Chondrocyte (in vitro differentiated cells): ENCODE results near the gene COX7A2L. TPM values are rescaled to one million over a fixed set of nuclear protein-coding genes. Genes with fewer than 3 reads are reported as not detected.
A peak's percentile ranks its signal among the peaks of the same experiment; 100 is the strongest.
"Not testable (repeated sequence)": the region's sequence is repeated elsewhere in the genome, so short reads cannot be mapped to it uniquely, and the experiment has no call there.

Experiments used
- DNase-seq: peaks from one replicate; pipeline ENCODE4 v3.0.0; 2021; ENCODE audit warnings: mixed read lengths, low spot score
- H3K27ac Mint-ChIP-seq: one replicate; pipeline ENCODE4 v1.8.0; 2021; ENCODE audit warnings: mild to moderate bottlenecking, moderate library complexity, mixed read lengths; ENCODE audit not compliant: unreplicated experiment
- H3K27me3 Mint-ChIP-seq: 2 replicates; pipeline ENCODE4 v1.8.0; 2021; ENCODE audit warnings: low read depth, mixed read lengths
- H3K36me3 Mint-ChIP-seq: 2 replicates; pipeline ENCODE4 v1.8.0; 2021; ENCODE audit warnings: low read depth, mixed read lengths
- H3K4me1 Mint-ChIP-seq: 2 replicates; pipeline ENCODE4 v1.8.0; 2021; ENCODE audit warnings: low read depth, mild to moderate bottlenecking, mixed read lengths
- H3K4me3 Mint-ChIP-seq: one replicate; pipeline ENCODE4 v1.8.0; 2021; ENCODE audit warnings: mild to moderate bottlenecking, moderate library complexity, mixed read lengths; ENCODE audit not compliant: unreplicated experiment
- H3K9me3 Mint-ChIP-seq: 2 replicates; pipeline ENCODE4 v1.8.0; 2021; ENCODE audit warnings: low read depth, mixed read lengths
- long read RNA-seq: library from polyadenylated mRNA; stranded (forward); transcript quantifications from one replicate; pipeline ENCODE4 v2.0.0, GENCODE V29; 2021
- total RNA-seq: library from RNA; stranded (reverse); gene quantifications from 3 replicates; pipeline ENCODE4 v1.2.1, GENCODE V29; 2021
- TF ChIP-seq, protein P1 (sequence below): fragments of 200-600 bp; sonication (generic); IDR thresholded peaks from 2 replicates; pipeline ENCODE4 v1.5.0; 2021; ENCODE audit warnings: antibody characterized with exemption, mild to moderate bottlenecking, moderate library complexity

Gene COX7A2L, protein sequence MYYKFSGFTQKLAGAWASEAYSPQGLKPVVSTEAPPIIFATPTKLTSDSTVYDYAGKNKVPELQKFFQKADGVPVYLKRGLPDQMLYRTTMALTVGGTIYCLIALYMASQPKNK
- total RNA-seq: 79.5 to 105 TPM (median 102 TPM) in 3 replicates
- long read RNA-seq, transcript COX7A2L-201 (3 exons, 1,112 nt): major isoform, 169 of 177 reads
- long read RNA-seq, partial matches to known transcripts: 2 of 177 reads
- long read RNA-seq, other reads (novel, unspliced or antisense): 6 of 177 reads

DNA sequence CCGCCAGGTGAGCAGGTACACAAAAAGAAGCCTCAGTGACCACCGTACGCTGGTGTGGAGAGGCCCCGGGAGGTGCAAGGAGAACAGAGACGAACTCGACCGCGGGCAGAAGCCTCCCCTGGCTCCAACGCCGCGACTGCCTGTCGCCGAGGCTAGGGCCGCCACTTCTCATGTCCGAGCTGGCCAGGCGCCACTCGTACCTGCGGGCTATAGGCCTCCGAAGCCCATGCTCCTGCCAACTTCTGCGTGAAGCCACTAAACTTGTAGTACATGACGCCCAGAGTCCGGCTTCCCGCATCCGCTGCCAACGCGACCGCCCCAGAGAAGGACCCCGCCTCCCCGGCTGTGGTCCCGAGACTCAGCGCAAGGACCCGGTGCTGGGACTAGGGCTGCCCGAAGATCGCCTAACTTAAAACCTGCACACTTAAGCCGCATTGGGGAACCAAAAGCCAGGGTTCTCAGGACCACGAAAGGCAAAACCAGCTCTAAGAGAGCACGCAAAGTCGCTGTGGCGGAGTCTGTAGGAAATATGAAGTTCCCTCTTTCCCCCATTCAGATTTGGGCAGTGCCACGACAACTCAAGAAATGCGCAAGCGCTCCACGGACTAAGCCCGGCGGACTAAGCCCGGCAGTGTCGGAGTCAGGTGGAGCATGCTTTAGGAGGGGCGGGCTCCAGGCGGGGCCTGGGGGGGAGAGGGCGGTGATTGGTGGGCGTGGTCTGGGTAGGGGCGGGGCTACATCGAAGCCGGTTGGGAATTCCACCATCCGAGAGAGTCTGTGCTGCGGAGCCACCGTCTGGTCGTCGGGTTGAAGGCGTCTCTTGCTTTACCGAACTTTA, at the start of gene COX7A2L:
COX7A2L (minus strand) TSS at position 328 of the 838 bp plus-strand sequence; CDS start at position 272, 56 bp downstream.
- Mint-ChIP-seq H3K36me3 (peaks cover 3% of the 10 kb centered on the region), H3K27ac (peak within 1 kb of the TSS; percentile 100), H3K4me1 (peaks cover 43% of the 10 kb centered on the region), H3K4me3 (peak within 1 kb of the TSS; percentile 78), H3K9me3 (no peaks in the 10 kb centered on the region), H3K27me3 (peaks cover 2% of the 10 kb centered on the region)
- TF ChIP-seq, protein P1, sequence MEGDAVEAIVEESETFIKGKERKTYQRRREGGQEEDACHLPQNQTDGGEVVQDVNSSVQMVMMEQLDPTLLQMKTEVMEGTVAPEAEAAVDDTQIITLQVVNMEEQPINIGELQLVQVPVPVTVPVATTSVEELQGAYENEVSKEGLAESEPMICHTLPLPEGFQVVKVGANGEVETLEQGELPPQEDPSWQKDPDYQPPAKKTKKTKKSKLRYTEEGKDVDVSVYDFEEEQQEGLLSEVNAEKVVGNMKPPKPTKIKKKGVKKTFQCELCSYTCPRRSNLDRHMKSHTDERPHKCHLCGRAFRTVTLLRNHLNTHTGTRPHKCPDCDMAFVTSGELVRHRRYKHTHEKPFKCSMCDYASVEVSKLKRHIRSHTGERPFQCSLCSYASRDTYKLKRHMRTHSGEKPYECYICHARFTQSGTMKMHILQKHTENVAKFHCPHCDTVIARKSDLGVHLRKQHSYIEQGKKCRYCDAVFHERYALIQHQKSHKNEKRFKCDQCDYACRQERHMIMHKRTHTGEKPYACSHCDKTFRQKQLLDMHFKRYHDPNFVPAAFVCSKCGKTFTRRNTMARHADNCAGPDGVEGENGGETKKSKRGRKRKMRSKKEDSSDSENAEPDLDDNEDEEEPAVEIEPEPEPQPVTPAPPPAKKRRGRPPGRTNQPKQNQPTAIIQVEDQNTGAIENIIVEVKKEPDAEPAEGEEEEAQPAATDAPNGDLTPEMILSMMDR: peak; percentile 76
- DNase-seq: peak; percentile 98

DNA sequence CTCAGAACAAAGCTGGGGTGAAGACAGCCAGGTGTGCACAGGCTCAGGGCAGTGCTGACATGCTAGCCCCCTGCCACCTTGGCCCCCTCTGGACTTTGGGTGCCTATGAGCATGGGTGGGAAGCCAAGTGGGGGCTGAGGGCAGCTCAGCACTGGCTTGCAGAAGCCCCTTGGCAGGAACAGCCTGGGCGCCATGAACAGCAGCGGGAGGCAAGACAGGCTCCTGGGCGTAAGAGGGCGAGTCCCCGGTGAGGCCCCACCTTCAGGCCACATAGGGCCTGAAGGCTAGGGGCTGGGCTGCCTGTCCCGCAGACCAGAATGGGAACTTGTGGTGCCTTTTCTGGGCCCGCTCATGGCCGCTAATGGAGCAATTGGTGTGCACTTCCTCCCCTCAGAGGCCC, 47.0 kb upstream of the COX7A2L start:
- TF ChIP-seq, protein P1: no peak
- H3K36me3 Mint-ChIP-seq: no peaks in the 10 kb centered on the region
- peaks cover 2% of the 10 kb centered on the region for H3K27me3 Mint-ChIP-seq
- no peak overlapping the region for H3K27ac Mint-ChIP-seq
- H3K4me3 Mint-ChIP-seq: no peak overlapping the region
- H3K4me1 Mint-ChIP-seq: no peaks in the 10 kb centered on the region
- no peaks in the 10 kb centered on the region for H3K9me3 Mint-ChIP-seq
- DNase-seq: no peak

- TF ChIP-seq, protein P1: no peak
- DNase-seq: no peak
- H3K27ac Mint-ChIP-seq: no peak overlapping the region
- H3K36me3 Mint-ChIP-seq: no peaks in the 10 kb centered on the region
- peaks cover 2% of the 10 kb centered on the region for H3K27me3 Mint-ChIP-seq
- no peaks in the 10 kb centered on the region for H3K9me3 Mint-ChIP-seq
- no peak overlapping the region for H3K4me3 Mint-ChIP-seq
- H3K4me1 Mint-ChIP-seq: no peaks in the 10 kb centered on the region
These were observed 46.5 kb upstream of the COX7A2L start for GRCh38 chr2:42407476-42407875.

GRCh38 chr2:42404676-42405075, 43.7 kb upstream of the COX7A2L start:
- Mint-ChIP-seq H3K4me3 (no peak overlapping the region), H3K27ac (no peak overlapping the region), H3K36me3 (no peaks in the 10 kb centered on the region), H3K9me3 (no peaks in the 10 kb centered on the region), H3K27me3 (peaks cover 9% of the 10 kb centered on the region), H3K4me1 (no peaks in the 10 kb centered on the region)
- DNase-seq: no peak
- TF ChIP-seq, protein P1: no peak

DNA sequence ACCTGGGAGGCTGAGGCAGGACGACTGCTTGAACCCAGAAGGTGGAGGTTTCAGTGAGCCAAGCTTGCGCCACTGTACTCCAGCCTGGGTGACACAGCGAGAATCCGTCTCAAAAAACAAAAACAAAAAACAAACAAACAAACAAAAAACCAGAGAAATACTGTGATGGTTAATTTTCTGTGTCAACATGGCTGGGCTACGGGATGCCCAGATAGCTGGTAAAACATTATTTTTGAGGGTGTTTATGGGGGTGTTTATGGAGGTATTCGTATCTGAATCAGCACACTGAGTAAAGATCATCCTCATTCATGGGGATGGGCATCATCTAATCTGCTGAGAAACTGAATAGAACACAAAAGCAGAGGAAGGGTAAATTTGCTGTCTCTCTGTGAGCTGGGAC, 40.8 kb upstream of the COX7A2L start:
- H3K9me3 Mint-ChIP-seq: no peaks in the 10 kb centered on the region
- no peaks in the 10 kb centered on the region for H3K4me1 Mint-ChIP-seq
- TF ChIP-seq, protein P1: no peak
- H3K27me3 Mint-ChIP-seq: peaks cover 19% of the 10 kb centered on the region
- H3K4me3 Mint-ChIP-seq: no peak overlapping the region
- no peak for DNase-seq
- no peaks in the 10 kb centered on the region for H3K36me3 Mint-ChIP-seq
- no peak overlapping the region for H3K27ac Mint-ChIP-seq

DNA sequence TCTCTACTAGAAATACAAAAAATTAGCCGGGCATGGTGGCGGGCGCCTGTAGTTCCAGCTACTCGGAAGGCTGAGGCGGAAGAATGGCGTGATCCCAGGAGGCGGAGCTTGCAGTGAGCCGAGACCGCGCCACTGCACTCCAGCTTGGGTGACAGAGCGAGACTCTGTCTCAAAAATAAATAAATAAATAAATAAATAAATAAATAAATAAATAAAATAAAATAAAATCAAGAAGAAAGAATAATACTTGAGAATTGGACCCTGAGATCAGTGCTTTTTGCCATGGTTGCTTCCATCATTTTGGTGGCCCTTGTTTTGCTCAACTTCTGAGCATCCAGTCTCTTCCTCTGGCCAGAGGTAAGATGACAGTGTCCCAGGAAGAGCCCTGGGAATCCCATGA, 37.0 kb upstream of the COX7A2L start:
- not testable (repeated sequence) for H3K4me1 Mint-ChIP-seq, H3K36me3 Mint-ChIP-seq, DNase-seq, H3K4me3 Mint-ChIP-seq, H3K9me3 Mint-ChIP-seq, H3K27ac Mint-ChIP-seq
- H3K27me3 Mint-ChIP-seq: peaks cover 29% of the 10 kb centered on the region

DNA sequence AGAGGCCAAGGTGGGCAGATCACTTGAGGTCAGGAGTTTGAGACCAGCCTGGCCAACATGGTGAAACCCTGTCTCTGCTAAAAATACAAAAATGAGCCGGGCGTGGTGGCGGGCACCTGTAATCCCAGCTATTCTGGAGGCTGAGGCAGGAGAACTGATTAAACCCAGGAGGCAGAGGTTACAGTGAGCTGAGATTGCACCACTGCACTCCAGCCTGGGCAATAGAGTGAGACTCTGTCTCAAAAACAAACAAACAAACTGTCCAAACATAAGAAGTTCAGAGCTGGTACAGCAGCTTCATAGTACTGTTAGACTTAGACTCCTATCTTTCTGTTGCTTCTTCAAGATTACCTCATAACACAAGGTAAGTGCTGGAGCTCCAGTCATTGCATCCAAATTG, 32.3 kb upstream of the COX7A2L start:
- not testable (repeated sequence) for H3K9me3 Mint-ChIP-seq, H3K4me1 Mint-ChIP-seq, H3K4me3 Mint-ChIP-seq, H3K27ac Mint-ChIP-seq, DNase-seq, H3K36me3 Mint-ChIP-seq
- H3K27me3 Mint-ChIP-seq: peaks cover 11% of the 10 kb centered on the region
